H7 (cell line): Measurements from ENCODE around the gene COA1. TPM values are rescaled to one million over a fixed set of nuclear protein-coding genes. Genes with fewer than 3 reads are reported as not detected.

Experiments
- total RNA-seq: library from RNA; depleted of rRNA; stranded (reverse); fragments of >200 nt; shearing (Covaris generic); gene quantifications from 2 replicates; pipeline ENCODE4 v1.2.3, GENCODE V29; 2014; rRNA removed

The COA1 gene
- total RNA-seq, 1 experiment from 2014 or later, result 120 TPM

Other genes starting within 250 kb of the COA1 start
- 12.6 and 15.3 TPM in 2 replicates for gene STK17A, start 146.4 kb downstream of the COA1 start, total RNA-seq
- gene BLVRA, start 29.2 kb upstream of the COA1 start, total RNA-seq, result 18.1 and 23.9 TPM in 2 replicates
- 138 and 156 TPM in 2 replicates for gene MRPS24, start 140.0 kb upstream of the COA1 start, total RNA-seq
- 16.2 and 20.8 TPM in 2 replicates for gene URGCP, start 177.1 kb upstream of the COA1 start, total RNA-seq
- gene UBE2D4, start 196.9 kb upstream of the COA1 start, total RNA-seq, result 5.3 and 6.1 TPM in 2 replicates